Heart right ventricle (tissue), 16 donors: ENCODE measurements around the gene F5. TPM values are rescaled to one million over a fixed set of nuclear protein-coding genes. Genes with fewer than 3 reads are reported as not detected.

Experiments
- ATAC-seq, 8 donors: fragments of 200-7000 bp; cut with Tn5 transposase; one replicate each; pipeline ENCODE4 v1.9.1; 2020; ENCODE audit warnings: mild to moderate bottlenecking in 8 of 8, moderate library complexity in 8 of 8, moderate number of reproducible peaks in 1 of 8
- DNase-seq, 2 donors: peaks; one replicate each; pipeline ENCODE4 v3.0.0-alpha.2; 2020
- H3K27ac ChIP-seq, 10 donors: fragments of 200-600 bp; sonication (generic) in 2 of 10; one replicate each; pipeline versions ENCODE4 v1.5.0 to v1.8.0; 2020 to 2022; ENCODE audit warnings: mild to moderate bottlenecking in 3 of 10
- H3K27me3 ChIP-seq, 7 donors: fragments of 200-600 bp; one replicate each; pipeline ENCODE4 v1.8.0; 2021 to 2022; ENCODE audit warnings: mild to moderate bottlenecking in 2 of 7
- H3K36me3 ChIP-seq, 9 donors: fragments of 200-600 bp; sonication (generic) in 1 of 9; one replicate each; pipeline versions ENCODE4 v1.5.0 to v1.8.0; 2020 to 2022; ENCODE audit warnings: mild to moderate bottlenecking in 2 of 9
- H3K4me1 ChIP-seq, 9 donors: fragments of 200-600 bp; sonication (generic) in 1 of 9; one replicate each; pipeline versions ENCODE4 v1.5.0 to v1.8.0; 2020 to 2022; ENCODE audit warnings: mild to moderate bottlenecking in 4 of 9
- H3K4me3 ChIP-seq, 10 donors: fragments of 200-600 bp; sonication (generic) in 2 of 10; one replicate each; pipeline versions ENCODE4 v1.5.0 to v1.8.0; 2020 to 2022; ENCODE audit warnings: mild to moderate bottlenecking in 7 of 10, moderate library complexity in 2 of 10
- H3K9me3 ChIP-seq, 11 donors: fragments of 200-600 bp in 10 of 11; sonication (generic) in 2 of 11; one replicate each; pipeline versions ENCODE4 v1.5.0 to v1.8.0; 2013 to 2022; ENCODE audit warnings: mild to moderate bottlenecking in 2 of 11, control low read depth in 1 of 11, moderate library complexity in 1 of 11
- CTCF ChIP-seq, 9 donors: fragments of 200-600 bp; sonication (generic) in 2 of 9; IDR thresholded peaks; one replicate each; pipeline versions ENCODE4 v1.5.0 to v1.8.0; 2021 to 2022; ENCODE audit warnings: antibody characterized with exemption in 9 of 9, mild to moderate bottlenecking in 5 of 9, moderate library complexity in 1 of 9
- WGBS, 2 donors: extraction: QIAGEN DNeasy Blood & Tissue Kit; methylation state at CpG; one replicate each; pipeline ENCODE4 v1.1.7; 2013; ENCODE audit warnings: inconsistent platforms in 1 of 2; 5-methylcytosine and 5-hydroxymethylcytosine counted together
- intact Hi-C, 10 donors: fragments of 100-400 bp; cut with DNase I; formaldehyde crosslinking; loops; one replicate each; pipeline versions ENCODE4 v1.11.1 to v1.14.2; 2022
- polyA plus RNA-seq, 2 donors: library from polyadenylated mRNA; stranded (reverse); fragments of 200-250 nt; gene quantifications; one replicate each; pipeline ENCODE4 v1.2.3, GENCODE V29; 2013
- total RNA-seq, 10 donors: library from RNA; stranded (reverse); fragmentation: NEBNext Ultra II Directional in 3 of 10; extraction: Animal tissue kit (Norgen Biotek cat#: 25700) in 3 of 10; gene quantifications; one replicate each; pipeline versions ENCODE4 v1.2.1 to v1.2.4, GENCODE V29; 2021 to 2023
- donor health status: Arrhythmogenic right ventricular cardiomyopathy.
- donor health status: ischemic (EF 13 %, LVEDD 7.1; RV severe dilation, severe dysfunction).
- donor health status: healthy with polysubstance abuse.
- donor health status: DM: no; HTN: yes; CAD: no.
- donor health status: DM: no; HTN: no; CAD: no.
- donor health status: ischemic (EF 25% LVEDD 6.9; RV normal size, moderate dysfunction).
- donor health status: ischemic (EF 25% LVEDD 5.7; RV mildly dilated, moderate dysfunction).
- donor health status: healthy.
- donor health status: DM: yes; HTN: yes; CAD: no.
- donor health status: Ischemic cardiomyopathy.
- donor health status: ischemic (EF 35%, LVEDD 5.7; RV mildly dilated, moderate dysfunction).
- donor health status: nonischemic (EF 11% LVEDD 7.7; RV severe dilation, severe dysfunction).
- donor health status: DM: yes; HTN: yes; CAD: no.
- donor health status: PGD.
- donor health status: ischemic (EF 29% LVEDD 5.4; RV normal size, mild dysfunction).
- donor health status: nonischemic (EF 23%, LVEDD 6.1; RV moderate dilation, normal function).

The F5 gene
- total and polyA plus RNA-seq, 12 donors: 0.94 to 40.3 (median 6.9) TPM

- H3K27ac ChIP-seq: peak overlapping the region in 2 of 10 donors; percentile 49 to 78
- no peak for DNase-seq
- H3K4me3 ChIP-seq: peak overlapping the region in 1 of 10 donors; percentile 51
- intact Hi-C loops: loop anchor here in 1 of 10 donors (5.0 kb wide), 1 partner anchor 128 kb away; the partner anchor contains the start of gene SELL
- no peaks in the 10 kb centered on the region for H3K9me3 ChIP-seq
- peaks cover 0 to 27% (median 10%) of the 10 kb centered on the region in 9 donors for H3K4me1 ChIP-seq
- H3K36me3 ChIP-seq: no peaks in the 10 kb centered on the region
- WGBS, 2 donors: 34 to 43% methylated on average over 4 of the region's 4 CpGs
- no peak for TF ChIP-seq CTCF (IDR thresholded peaks at IDR 0.05)
- ATAC-seq: no peak
- peaks cover 0 to 48% (median 20%) of the 10 kb centered on the region in 7 donors for H3K27me3 ChIP-seq
Measured at GRCh38 chr1:169584483-169585144, 1.7 kb downstream of the F5 start.

- peak overlapping the region in 1 of 10 donors; percentile 51 for H3K27ac ChIP-seq
Measured at GRCh38 chr1:169577981-169578738, 8.1 kb downstream of the F5 start.

DNA sequence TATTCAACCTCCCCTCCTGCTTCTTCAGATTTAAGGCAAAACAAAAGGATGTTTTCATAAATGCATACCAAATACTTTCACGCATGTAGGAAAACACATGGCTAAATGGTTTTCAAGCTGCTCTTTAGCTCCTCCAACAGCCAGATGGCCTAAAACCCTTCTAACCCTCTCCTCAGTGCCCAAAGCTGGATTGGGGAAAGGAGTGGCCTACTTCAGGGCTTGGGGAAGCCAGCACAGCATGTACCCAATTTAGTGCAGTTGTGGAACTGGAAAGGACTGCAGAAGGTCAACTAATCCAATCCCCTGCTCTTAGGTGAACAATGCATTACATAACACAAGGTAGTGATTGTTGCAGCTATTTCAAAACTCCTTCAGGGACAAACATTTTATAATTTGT, 9.3 kb downstream of the F5 start:
- ATAC-seq (peak in 2 of 8 donors; percentile 37 to 44), DNase-seq (no peak)
- intact Hi-C loops: no loop called here
- TF ChIP-seq CTCF (IDR thresholded peaks at IDR 0.05): no peak
- H3K9me3 ChIP-seq: no peaks in the 10 kb centered on the region
- H3K36me3 ChIP-seq: no peaks in the 10 kb centered on the region
- peaks cover 0 to 22% (median 10%) of the 10 kb centered on the region in 7 donors for H3K27me3 ChIP-seq
- H3K4me1 ChIP-seq: peaks cover 0 to 10% (median 3%) of the 10 kb centered on the region in 9 donors
- peak overlapping the region in 3 of 10 donors; percentile 34 to 51 (median 37) for H3K27ac ChIP-seq
- WGBS, 2 donors: 73 to 78% methylated on average over 1 of the region's 1 CpG
- no peak overlapping the region for H3K4me3 ChIP-seq

More at GRCh38 chr1:169577981-169578738, 8.1 kb downstream of the F5 start:
- Histone ChIP-seq H3K27me3 (peaks cover 0 to 32% (median 14%) of the 10 kb centered on the region in 7 donors), H3K4me3 (no peak overlapping the region), H3K4me1 (peaks cover 0 to 10% (median 3%) of the 10 kb centered on the region in 9 donors), H3K36me3 (no peaks in the 10 kb centered on the region), H3K9me3 (no peaks in the 10 kb centered on the region)
- no peak for TF ChIP-seq CTCF (IDR thresholded peaks at IDR 0.05)
- DNase-seq (no peak), ATAC-seq (no peak)
- intact Hi-C loops: no loop called here
- WGBS, 2 donors: 79 to 89% methylated on average over 5 of the region's 5 CpGs

GRCh38 chr1:169576241-169576934, 9.9 kb downstream of the F5 start:
- H3K9me3 ChIP-seq: no peaks in the 10 kb centered on the region
- WGBS, 2 donors: 60 to 74% methylated on average over 5 of the region's 5 CpGs
- H3K36me3 ChIP-seq: no peaks in the 10 kb centered on the region
- intact Hi-C loops: no loop called here
- peak overlapping the region in 1 of 10 donors; percentile 68 for H3K27ac ChIP-seq
- no peak overlapping the region for H3K4me3 ChIP-seq
- H3K27me3 ChIP-seq: peaks cover 0 to 17% (median 6%) of the 10 kb centered on the region in 7 donors
- peak; percentile 13 for DNase-seq
- peaks cover 0 to 10% (median 3%) of the 10 kb centered on the region in 9 donors for H3K4me1 ChIP-seq
- ATAC-seq: peak in 7 of 8 donors; percentile 42 to 91 (median 76)
- no peak for TF ChIP-seq CTCF (IDR thresholded peaks at IDR 0.05)
